T-helper 22 cell (primary cell): ENCODE results near the gene ABHD16B.
"Not testable (repeated sequence)": the region's sequence is repeated elsewhere in the genome, so short reads cannot be mapped to it uniquely, and the experiment has no call there.

Experiments used
- DNase-seq: peaks from one replicate; pipeline ENCODE4 v3.0.0-alpha.2; 2020; ENCODE audit warnings: low read depth

ABHD16B gene

DNA sequence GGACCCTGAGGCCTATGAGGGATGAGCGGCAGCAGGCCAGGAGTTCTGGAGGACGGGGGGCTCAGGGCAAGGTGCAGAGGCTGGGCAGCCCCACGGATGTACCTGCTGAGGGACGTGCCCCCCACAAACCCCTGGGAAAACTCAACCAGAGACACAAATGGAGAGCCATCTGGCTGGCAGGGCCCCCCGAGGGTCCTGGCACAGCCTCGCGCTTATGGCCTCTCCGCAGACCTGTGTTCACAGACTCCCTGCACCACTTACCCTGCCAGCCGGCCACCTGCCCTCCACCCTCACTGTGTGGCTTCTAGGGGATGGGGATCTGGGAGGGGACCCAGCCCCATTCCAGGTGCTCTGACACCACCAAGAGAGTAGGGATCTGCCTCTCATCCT lies 26.8 kb upstream of the ABHD16B start:
- DNase-seq: no peak

DNA sequence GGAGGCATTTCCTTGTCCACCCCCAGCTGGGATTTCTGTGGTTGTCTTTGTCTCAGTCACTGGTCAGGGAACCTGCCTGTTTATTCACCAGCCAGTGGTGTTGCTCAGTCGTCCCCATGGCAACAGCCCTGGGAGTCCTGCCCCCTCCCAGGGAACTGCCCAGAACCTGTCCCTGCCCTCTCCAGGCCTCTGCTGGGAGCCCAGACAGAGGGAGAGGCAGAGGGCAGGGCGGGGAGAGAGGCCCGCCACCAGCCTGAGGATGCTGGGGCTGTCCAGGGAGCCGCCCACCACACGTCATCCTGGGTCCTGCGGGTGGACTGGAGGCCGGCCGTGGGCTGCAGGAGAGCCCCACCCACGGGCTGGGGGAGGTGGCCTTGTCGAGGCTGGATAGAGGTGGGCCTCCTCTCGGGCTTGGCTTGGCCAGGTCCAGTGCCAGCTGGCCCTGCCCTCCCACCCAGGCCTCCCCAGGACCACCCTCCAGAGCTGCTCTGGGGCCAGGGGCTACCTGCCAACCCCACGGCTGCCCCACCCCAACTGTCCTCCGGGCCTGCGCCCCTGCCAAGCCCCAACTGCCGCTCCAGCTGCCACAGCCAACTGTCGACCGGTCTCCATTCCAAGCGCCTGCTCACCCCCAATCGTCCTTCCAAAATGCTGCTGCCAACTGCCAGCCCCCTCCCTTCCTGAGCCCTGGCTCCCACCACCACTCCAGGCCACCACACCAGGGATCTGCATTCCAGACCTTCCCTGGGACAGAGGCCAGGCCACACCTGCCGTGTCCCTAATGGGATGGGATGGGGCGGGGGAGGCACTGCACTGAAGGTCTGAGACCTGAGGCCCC lies 26.1 kb upstream of the ABHD16B start:
- DNase-seq: no peak

DNA sequence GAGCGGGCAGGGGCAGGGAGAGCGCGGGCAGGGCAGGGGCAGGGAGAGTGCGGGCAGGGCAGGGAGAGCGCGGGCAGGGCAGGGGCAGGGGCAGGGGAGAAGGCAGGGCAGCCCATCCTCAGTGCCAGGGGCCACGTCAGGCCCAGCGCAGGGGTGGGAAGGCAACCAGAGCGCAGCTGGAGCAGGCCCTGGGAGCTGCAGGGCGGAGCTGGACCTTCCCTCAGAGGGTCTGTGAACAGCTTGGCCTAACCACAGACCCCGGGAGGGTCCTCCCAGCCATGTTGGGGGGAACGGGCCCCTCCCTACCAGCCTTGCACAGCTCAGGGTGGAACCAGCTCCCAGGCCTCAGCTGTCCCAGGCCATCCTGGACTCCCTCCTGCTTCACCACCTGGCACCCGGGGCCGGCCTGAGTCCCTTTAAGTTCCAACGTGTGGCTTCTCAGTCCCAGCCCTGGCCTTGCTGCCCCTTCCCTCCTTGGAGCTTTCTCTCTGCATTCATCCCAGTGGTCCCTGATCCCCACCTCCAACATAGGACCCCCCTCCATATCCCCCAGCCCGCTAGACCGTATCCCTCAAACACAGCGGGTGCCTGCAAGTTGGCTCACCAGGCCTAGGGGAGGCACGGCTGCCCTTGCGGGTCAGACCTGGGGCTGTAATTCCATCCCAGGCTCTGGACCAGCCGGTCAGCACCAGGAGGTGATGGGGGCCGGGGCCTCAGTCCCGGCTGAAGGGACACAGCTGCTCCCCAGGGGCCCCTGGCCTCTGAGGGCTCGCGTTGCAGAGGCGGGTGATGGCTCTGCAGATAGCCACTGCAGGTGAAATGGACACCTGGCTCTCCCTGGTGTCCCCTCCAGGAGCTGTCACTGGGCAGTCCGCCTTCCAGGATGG lies 24.6 kb upstream of the ABHD16B start:
- no peak for DNase-seq

DNA sequence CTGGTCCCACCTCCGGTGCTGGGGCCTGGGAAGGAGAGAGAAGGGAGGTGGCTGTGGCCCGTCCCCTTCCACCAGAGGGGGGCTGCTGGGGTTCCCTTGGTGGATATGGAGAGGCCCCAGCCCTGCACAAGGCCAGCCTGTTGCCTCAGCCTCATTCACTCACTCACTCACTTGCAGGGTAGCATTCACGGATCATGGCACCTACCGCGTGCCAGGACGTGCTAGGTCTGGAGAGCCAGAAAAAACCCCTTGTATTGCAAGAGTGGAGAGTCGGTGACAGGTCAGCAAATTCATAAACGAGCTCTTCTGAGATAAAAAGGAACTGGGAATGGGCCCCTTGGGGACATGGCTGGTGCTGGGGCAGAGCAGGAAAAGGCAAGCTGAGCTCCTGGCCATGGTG lies 23.8 kb upstream of the ABHD16B start:
- no peak for DNase-seq

DNA sequence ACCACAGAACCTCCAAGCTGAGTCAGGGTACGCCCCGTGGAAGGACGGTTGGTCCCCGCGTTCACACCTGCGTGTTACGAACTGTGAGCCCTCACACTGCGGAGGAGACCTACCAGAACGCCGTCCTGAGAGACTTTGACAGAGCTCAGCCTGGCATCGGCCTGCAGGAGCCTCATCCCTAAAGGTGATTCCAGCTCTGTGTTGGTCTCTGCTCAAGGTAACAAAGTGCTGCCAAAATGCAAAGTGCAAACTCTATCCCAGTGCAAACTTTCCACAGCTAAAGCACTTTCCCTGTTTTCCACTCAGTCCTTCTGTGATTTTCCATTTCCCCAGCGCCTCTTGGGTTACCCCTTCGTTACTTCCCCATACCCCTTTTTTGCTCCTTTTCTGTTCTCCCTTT lies 21.7 kb upstream of the ABHD16B start:
- DNase-seq: no peak

DNA sequence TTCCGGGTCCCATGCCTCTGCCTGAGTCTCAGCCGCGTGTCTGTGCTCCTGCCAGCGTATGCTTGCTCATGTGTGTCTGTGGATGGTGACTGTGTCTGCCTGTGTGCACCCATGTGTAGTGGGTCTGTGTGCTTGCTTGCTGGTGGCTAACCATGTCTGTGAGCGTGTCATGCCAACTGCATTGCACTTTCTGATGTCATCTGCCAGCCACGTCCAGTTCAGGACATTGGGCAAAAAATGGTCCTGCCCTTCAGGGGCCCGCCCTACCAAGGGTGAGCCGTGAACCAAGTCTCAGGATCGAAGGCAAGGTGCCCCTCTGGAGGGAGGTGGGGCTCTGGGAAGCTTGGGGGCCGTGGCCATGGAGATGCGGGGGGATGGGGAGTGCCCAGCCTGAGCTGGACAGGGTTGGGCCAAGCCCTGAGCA lies 20.9 kb upstream of the ABHD16B start:
- DNase-seq: no peak

DNA sequence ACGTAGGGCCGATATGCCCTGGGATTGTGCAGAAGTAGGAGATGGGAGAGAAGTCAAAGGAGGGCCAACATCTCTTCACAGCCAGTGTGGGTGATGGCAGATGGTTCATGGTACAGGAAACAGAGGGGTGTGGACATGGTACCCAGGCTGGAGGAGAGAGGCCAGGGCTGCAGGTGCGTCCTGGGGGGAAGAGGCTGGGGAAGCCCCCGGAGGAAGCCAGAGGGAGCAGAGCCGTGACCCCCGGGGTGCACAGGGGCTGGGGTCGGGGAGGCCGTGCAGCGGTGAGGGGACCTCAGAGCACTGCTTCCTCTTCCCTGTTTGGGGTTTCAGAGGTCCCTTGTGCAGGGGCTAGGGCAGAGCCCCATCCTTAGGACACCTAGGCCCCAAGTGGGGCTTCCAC lies 19.0 kb upstream of the ABHD16B start:
- no peak for DNase-seq

DNA sequence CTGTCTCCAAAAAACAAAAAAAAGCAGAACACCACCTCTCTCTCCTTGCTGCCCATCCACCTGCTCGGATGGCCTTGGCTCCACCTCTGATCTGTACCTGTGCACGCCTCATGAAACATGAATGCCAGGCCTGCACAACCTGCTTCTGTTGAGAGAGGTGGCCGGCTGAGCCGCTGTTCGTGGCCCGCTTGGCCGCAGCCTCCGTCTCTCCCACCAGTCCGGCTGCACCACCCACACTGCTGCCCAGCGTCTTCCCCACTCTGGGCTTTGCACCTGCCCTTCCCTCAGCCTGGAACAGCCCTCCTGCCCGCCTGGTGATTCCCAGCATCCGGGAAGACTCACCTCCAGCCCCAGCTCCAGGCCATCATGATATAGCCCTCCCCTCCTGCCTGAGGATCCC lies 18.1 kb upstream of the ABHD16B start:
- DNase-seq: no peak

DNA sequence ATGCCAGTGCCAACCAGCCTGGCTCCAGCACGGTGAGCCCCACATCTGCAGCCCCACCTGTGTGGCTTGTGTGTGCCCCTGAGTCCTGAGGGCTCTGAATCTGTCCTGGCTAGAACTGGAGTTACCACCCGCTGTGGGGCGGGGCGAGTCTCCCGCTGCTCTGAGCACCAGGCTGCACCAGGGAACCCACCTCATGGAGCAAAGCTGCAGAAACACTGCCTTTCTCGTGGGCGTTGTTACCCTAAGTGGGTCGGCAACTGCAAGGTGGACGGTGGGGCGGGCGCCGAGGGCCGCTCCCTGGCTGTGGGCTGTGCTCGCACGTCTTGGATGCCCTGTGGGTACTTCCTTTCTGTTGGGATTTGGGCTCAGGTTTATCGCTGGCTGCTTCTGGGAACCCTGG lies 17.5 kb upstream of the ABHD16B start:
- no peak for DNase-seq

DNA sequence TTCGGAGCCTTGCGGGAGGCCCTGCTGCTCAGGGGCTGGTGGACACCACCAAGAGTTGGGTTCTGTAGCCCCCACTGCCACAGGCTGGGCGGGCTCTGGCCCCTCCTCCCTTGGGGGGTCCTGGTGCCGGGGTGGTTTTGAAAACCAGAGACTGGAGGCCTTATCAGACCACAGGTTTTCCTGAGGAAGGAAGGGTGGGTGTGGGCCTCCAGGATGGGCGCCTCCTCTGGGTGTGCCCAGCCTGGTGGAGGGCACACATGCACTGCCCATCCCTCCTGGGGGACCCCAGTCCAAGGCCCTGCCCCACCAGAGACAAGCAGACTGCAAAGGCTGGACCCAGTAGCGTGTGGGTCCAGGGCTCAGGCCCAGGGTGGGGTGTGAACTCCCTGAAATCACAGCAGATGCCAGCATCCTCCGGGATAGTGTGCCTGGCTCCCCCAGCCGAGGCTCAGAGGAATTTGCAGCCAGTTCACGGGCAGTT lies 16.7 kb upstream of the ABHD16B start:
- no peak for DNase-seq

DNA sequence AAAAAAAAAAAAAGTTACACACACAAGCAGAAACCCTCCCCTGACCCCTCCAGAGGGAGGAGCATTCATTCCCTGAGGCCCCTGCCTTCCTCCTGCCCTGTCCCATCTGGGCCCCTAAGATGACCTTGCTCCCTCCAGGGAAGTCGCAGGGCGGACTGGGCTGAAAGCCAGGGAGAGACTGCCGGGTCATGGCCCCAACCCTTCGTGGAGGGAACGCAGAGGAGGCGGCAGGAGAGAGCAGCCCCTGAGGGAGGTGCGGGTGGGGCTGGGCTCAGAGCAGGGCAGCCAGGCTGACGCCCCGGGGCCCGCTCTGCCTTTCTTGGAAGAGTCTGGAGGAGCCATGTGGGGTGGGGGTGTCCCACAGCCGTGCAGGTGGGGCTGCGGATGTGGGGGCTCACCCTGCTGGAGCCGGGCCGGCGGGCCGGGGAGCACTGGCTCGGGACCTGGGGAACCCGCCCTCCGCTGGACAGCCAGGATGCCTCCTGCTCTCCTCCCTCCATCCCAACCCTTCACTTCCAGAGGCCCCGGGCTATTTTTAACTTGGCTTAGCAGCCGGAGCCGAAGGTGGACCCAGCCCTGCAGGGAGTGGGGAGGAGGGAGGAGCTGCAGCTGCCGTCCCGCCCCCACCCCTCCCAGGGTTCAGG lies 15.0 kb upstream of the ABHD16B start:
- no peak for DNase-seq

DNA sequence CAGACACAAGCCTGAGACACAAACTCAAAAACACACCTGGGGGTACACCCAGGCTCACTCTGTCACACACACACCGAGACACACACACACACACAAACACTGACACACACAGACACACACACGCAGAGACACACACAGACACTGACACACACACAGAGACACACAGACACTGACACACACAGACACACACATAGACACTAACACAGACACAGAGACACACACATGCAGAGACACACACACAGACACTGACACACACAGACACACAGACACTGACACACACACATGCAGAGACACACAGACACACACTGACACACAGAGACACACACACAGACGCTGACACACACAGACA lies 14.4 kb upstream of the ABHD16B start:
- DNase-seq: no peak

DNA sequence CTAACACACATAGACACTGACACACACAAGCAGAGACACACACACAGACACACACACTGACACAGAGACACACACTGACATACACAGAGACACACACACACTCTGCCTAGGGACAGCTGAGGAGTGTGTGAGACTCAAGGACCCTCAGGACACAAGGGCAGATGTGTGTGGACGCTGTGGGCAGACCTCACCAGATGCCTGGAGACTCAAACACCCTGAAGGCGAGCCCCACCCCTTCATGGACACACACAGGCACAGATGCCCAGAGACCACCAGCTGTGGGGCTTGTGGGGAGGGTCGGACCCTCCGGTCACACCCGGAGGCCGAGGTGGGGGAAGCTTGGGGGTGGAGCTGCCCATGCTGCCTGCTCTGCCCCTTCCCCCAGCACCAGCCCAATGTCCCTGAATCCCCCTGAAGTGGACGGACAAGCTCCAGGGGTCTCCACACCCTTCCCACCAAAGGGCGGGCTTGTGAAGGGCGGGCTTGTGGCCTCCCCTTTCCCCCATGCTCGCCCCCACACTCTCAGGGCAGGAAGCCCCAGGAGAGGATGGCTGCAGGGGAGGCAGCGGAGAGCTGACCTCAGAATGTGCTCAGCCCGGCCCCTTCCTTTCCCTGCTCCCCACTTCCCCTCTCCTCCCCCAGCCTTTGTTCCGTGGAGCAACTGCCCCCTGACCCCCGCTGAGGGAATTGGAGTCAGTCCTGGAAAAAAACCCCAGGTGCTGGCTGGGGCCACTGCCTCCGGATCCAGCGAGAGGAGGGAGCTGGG lies 13.9 kb upstream of the ABHD16B start:
- no peak for DNase-seq

DNA sequence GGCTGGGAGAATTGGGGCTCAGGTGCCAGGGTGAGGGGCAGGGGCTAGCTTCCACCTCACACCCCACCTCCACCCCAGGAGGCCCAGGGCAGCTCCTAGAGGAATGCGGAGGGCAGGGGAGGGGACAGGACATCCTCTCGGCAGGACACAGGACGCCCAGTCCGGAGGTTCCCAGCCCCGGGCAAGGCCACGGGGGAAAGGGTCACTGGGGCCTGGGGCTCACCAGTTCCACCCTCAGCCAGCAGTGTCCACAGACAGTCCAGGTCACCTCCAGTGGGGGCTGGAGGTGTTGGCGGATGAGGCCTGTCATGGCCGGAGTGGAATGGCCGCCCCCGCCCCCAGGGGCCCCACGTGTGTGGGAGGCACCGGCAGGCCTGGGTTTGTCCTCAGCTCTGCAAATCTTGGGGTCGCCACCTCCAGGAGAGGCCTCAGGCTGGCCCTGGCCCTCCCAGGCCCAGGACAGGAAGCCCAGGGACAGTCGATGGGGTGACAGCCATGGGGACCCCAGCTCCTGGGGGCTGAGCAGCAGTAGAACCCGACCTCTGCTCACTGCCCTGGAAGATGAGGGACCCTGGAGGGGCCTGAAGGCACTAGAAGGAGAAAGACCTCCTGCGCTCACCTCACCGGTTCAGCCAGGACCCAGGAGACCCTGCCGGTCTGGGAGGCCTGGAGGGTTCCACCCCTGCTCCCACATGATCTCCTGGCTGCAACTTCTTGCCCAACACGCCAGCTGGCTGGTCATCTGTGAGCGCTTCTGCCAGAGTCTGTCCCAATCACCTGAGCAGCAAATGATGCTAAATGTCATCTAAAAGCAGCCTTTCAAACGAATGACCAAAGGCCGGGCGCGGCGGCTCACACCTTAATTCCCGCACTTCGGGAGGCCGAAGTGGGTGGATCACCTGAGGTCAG lies 13.0 kb upstream of the ABHD16B start:
- no peak for DNase-seq

DNA sequence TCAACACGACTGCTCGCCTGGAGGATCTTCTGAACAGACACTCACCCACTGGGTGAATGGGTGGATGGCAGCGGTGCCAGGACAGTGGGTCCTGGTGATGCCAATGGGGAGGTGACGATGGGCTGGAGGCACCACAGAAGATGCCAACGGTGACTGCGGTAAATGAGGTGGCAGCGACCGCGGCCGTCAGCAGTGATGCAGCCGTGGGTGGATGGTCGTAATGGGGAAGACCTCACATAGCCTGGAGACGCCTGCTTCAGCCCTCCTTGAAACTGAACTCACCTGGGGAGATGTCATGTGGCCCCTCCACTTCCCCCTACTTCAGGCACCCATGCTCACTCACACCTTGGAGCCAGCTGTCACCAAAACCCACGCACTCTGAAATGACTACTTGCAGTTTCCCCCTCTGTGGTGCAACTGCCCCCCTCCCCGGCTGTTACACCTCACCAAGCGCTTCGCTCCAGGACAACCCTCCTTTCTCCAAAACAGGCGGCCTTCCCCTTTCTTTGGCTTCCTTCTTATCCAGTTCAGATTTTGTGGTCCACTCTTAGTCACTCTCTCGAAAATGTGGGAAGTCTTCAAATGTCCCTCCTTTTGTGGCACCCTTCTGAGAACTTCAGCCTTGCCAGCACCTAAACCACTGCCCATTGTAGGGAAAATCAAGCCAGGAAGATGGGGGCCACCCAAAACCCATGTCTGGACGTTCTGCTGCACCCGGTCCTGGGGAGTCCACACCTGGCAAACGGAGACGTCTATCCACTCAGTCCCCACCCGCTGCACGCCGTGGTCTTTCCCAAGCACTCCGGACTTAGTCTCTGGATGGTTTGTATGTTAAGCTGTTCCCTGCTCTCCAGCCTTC lies 10.4 kb upstream of the ABHD16B start:
- DNase-seq: no peak

DNA sequence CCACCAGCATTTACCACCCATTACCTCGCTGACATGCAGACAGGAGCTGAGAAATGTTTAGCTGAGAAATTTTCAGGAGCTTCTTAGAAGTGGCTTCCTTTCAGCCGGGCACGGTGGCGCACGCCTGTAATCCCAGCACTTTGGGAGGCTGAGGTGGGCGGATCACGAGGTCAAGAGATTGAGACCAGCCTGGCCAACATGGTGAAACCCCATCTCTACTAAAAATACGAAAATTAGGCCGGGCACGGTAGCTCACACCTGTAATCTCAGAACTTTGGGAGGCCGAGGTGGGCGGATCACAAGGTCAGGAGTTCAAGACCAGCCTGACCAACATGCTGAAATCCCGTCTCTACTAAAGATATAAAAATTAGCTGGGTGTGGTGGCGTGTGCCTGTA lies 9.8 kb upstream of the ABHD16B start:
- not testable (repeated sequence) for DNase-seq

DNA sequence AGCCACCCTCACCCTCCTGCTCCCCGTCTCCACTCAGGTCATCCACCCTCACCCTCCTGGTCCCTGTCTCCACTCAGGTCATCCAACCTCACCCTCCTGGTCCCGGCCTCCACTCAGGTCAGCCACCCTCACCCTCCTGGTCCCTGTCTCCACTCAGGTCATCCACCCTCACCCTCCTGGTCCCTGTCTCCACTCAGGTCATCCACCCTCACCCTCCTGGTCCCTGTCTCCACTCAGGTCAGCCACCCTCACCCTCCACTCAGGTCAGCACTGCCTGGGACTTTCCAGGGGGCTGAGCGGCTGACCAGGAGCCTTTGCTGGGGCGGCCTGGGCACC lies 7.6 kb upstream of the ABHD16B start:
- not testable (repeated sequence) for DNase-seq

DNA sequence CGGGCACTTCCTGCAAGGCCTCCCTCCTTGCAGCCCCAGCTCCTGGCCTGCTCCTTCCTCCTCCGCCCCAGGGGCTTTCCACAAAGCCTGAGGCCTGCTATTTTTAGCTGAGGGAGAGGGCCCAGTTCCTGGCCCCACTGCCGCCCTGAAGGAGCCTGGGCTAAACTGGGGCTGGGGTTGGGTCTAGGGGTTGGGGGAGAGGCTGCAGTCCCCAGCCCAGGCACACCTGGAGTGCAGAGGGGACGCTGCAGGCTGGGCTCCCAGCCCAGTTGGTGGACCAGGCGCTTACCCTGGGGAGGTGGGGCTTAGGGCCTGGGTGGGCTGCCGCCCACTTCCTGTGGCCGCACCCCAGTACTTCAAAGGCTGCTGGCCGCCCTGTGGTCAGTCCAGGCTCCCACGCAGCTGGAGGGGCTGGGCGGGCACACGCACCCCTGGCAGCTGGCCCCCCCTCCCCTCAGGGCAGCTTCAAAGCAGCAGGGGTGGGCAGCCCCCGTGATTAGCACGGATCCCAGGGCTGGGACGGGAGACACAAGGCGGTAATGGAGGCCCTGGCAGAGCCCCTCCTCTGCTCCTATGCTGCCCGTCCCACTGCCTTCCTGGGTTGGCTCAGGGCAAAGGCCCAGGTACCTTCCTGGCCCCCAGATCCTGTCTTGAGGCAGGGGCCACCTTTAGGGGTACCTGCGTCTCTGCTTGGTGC lies 7.1 kb upstream of the ABHD16B start:
- DNase-seq: no peak

DNA sequence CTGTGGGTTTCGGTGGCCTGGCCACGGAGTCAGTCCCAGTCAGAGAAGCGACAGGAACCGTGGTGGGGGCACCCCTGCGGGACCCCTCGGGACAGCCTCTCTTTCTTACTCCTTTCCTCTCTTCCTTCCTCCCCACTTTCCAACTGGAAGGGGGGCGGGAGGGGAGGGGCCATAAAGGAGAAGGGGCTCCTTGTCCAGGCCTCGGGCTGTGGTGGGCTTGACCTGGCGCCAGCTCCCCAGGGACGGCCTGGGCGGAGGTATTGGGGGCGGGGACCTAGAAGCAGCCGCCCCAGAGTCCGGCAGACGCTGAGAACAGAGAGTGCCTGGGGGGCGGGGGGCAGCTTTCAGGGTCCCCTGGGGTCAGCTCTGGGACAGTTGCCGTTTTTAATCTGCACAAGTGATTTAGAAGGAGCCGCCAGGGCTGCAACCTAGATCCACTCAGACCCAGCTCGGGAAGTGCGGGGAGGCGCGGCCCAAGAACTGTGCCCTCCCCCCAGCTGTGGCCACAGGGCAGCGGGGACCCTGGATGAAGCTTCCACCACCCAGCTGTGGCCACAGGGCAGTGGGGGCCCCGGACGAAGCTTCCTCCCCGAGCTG lies 6.4 kb upstream of the ABHD16B start:
- DNase-seq: no peak
